GM12875 (cell line): Measurements from ENCODE around the gene AQP11.

Experiments
- H3K4me3 ChIP-seq: one replicate; pipeline ENCODE4 v1.5.1; 2011; ENCODE audit warnings: low read depth, low read length, control low read depth
- TF ChIP-seq, protein P1 (sequence below): IDR thresholded peaks from 2 replicates; pipeline ENCODE4 v1.5.1; 2011; ENCODE audit warnings: low read depth, mild to moderate bottlenecking, control low read depth, inconsistent platforms, low read length, moderate library complexity, borderline replicate concordance; ENCODE audit not compliant: insufficient read depth

AQP11 gene

GRCh38 chr11:77593883-77594282, 4.1 kb downstream of the AQP11 start:
- TF ChIP-seq, protein P1, sequence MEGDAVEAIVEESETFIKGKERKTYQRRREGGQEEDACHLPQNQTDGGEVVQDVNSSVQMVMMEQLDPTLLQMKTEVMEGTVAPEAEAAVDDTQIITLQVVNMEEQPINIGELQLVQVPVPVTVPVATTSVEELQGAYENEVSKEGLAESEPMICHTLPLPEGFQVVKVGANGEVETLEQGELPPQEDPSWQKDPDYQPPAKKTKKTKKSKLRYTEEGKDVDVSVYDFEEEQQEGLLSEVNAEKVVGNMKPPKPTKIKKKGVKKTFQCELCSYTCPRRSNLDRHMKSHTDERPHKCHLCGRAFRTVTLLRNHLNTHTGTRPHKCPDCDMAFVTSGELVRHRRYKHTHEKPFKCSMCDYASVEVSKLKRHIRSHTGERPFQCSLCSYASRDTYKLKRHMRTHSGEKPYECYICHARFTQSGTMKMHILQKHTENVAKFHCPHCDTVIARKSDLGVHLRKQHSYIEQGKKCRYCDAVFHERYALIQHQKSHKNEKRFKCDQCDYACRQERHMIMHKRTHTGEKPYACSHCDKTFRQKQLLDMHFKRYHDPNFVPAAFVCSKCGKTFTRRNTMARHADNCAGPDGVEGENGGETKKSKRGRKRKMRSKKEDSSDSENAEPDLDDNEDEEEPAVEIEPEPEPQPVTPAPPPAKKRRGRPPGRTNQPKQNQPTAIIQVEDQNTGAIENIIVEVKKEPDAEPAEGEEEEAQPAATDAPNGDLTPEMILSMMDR, result no peak
- H3K4me3 ChIP-seq, result no peak overlapping the region

GRCh38 chr11:77596626-77597025, 6.9 kb downstream of the AQP11 start:
- H3K4me3 ChIP-seq, result no peak overlapping the region
- TF ChIP-seq, protein P1, result no peak

- TF ChIP-seq, protein P1, result no peak
- no peak overlapping the region for H3K4me3 ChIP-seq
These were observed 8.4 kb downstream of the AQP11 start for GRCh38 chr11:77598195-77598594.

GRCh38 chr11:77602381-77603088, 12.8 kb downstream of the AQP11 start:
- H3K4me3 ChIP-seq, result no peak overlapping the region
- TF ChIP-seq, protein P1, result no peak

- TF ChIP-seq, protein P1, result no peak
These were observed 14.5 kb downstream of the AQP11 start for GRCh38 chr11:77604281-77604680.

GRCh38 chr11:77609234-77609633, 19.5 kb downstream of the AQP11 start:
- TF ChIP-seq, protein P1, result no peak
- H3K4me3 ChIP-seq, result no peak overlapping the region

More at GRCh38 chr11:77604281-77604680, 14.5 kb downstream of the AQP11 start:
- no peak overlapping the region for H3K4me3 ChIP-seq

- TF ChIP-seq, protein P1, result no peak
These were observed 22.2 kb downstream of the AQP11 start for GRCh38 chr11:77611921-77612320.

More at GRCh38 chr11:77611921-77612320, 22.2 kb downstream of the AQP11 start:
- H3K4me3 ChIP-seq, result no peak overlapping the region
